Measurements from ENCODE around the gene DAPK1. TPM values are rescaled to one million over a fixed set of nuclear protein-coding genes. Genes with fewer than 3 reads are reported as not detected.

The DAPK1 gene
- total RNA-seq, 1 experiment from 2014 or later, result 19.7 TPM

- H3K4me1 Mint-ChIP-seq (ENCODE audit: insufficient read depth, unreplicated experiment), result no peaks in the 10 kb centered on the region
- H3K27ac Mint-ChIP-seq (ENCODE audit: low read depth, unreplicated experiment), result no peak overlapping the region
- intact Hi-C loops (cut with micrococcal nuclease), result no loop called here
- ChIA-PET CTCF (interaction anchor here (1.2 to 1.4 kb wide), 2 partner anchors 10 to 11 kb away, joined by 3 read pairs; no protein-coding TSS in a partner anchor), POLR2A (no interaction called here)
- H3K4me3 Mint-ChIP-seq (ENCODE audit: unreplicated experiment), result no peak overlapping the region
- no peaks in the 10 kb centered on the region for H3K36me3 Mint-ChIP-seq (ENCODE audit: insufficient read depth, unreplicated experiment)
- no TSS peak for BruUV-seq (replicated peaks)
- TF ChIP-seq, protein P1, sequence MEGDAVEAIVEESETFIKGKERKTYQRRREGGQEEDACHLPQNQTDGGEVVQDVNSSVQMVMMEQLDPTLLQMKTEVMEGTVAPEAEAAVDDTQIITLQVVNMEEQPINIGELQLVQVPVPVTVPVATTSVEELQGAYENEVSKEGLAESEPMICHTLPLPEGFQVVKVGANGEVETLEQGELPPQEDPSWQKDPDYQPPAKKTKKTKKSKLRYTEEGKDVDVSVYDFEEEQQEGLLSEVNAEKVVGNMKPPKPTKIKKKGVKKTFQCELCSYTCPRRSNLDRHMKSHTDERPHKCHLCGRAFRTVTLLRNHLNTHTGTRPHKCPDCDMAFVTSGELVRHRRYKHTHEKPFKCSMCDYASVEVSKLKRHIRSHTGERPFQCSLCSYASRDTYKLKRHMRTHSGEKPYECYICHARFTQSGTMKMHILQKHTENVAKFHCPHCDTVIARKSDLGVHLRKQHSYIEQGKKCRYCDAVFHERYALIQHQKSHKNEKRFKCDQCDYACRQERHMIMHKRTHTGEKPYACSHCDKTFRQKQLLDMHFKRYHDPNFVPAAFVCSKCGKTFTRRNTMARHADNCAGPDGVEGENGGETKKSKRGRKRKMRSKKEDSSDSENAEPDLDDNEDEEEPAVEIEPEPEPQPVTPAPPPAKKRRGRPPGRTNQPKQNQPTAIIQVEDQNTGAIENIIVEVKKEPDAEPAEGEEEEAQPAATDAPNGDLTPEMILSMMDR (IDR thresholded peaks at IDR 0.05; ENCODE audit: unreplicated experiment), result no peak
- no peak for DNase-seq (ENCODE audit: unreplicated experiment)
- no peaks in the 10 kb centered on the region for H3K9me3 Mint-ChIP-seq (ENCODE audit: unreplicated experiment)
- no peaks in the 10 kb centered on the region for H3K27me3 Mint-ChIP-seq (ENCODE audit: insufficient read depth, unreplicated experiment)
Observed at GRCh38 chr9:87672586-87672985, 174.9 kb downstream of the DAPK1 start.

- POLR2A ChIA-PET, result no interaction called here
- DNase-seq (ENCODE audit: unreplicated experiment), result no peak
- no peaks in the 10 kb centered on the region for H3K9me3 Mint-ChIP-seq (ENCODE audit: unreplicated experiment)
- intact Hi-C loops (cut with micrococcal nuclease), result no loop called here
- H3K4me1 Mint-ChIP-seq (ENCODE audit: insufficient read depth, unreplicated experiment), result no peaks in the 10 kb centered on the region
- H3K27me3 Mint-ChIP-seq (ENCODE audit: insufficient read depth, unreplicated experiment), result no peaks in the 10 kb centered on the region
- no TSS peak for BruUV-seq (replicated peaks)
- no peak overlapping the region for H3K4me3 Mint-ChIP-seq (ENCODE audit: unreplicated experiment)
- TF ChIP-seq, protein P1 (IDR thresholded peaks at IDR 0.05; ENCODE audit: unreplicated experiment), result no peak
- H3K36me3 Mint-ChIP-seq (ENCODE audit: insufficient read depth, unreplicated experiment), result no peaks in the 10 kb centered on the region
- CTCF ChIA-PET, result interaction anchor here (0.6 to 2.3 kb wide), 3 partner anchors 11 to 138 kb away, joined by 3 to 10 read pairs (median 3); no protein-coding TSS in a partner anchor
- H3K27ac Mint-ChIP-seq (ENCODE audit: low read depth, unreplicated experiment), result no peak overlapping the region
Observed at GRCh38 chr9:87673446-87674120, 175.9 kb downstream of the DAPK1 start.

DNA sequence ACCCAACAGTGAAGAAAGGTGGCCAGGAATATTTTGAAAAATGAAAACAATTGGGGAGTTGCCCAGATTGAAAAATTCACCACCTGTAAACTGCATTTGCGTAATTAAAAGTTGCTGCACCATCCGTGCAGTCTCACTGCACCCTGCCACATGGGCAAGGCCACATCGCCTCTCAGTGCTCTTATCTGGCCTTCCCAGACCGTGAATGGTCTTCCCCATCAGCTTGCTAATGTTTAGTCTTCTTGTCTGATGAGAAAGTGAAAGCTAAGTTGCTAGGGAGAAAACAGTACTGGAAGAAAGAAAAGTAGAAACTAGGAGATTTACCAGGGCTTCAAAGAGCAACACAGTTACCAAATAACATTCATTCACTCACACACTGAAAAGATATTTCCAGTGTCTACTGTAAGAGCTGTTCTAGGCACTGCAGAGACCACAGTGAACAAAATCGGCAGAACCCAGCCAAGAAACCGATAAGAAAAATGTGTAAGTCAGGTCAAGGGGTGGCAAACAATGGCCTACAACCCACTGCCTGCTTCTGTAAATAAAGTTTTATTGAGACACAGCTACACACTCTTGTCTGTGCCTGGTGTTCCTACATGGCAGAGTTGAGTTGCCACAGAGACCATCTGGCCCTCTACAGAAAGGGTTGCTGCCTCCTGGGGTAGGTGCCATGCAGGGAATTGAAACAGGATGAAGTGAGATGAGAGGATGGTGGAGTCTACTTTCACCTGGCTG, 177.1 kb downstream of the DAPK1 start:
- no peak overlapping the region for H3K4me3 Mint-ChIP-seq (ENCODE audit: unreplicated experiment)
- no peak overlapping the region for H3K27ac Mint-ChIP-seq (ENCODE audit: low read depth, unreplicated experiment)
- H3K36me3 Mint-ChIP-seq (ENCODE audit: insufficient read depth, unreplicated experiment), result no peaks in the 10 kb centered on the region
- intact Hi-C loops (cut with micrococcal nuclease), result no loop called here
- BruUV-seq (replicated peaks), result no TSS peak
- ChIA-PET CTCF (interaction anchor here (0.7 to 4.5 kb wide), 4 partner anchors 10 to 1241 kb away, joined by 3 to 39 read pairs (median 6); no protein-coding TSS in a partner anchor), POLR2A (no interaction called here)
- TF ChIP-seq, protein P1 (IDR thresholded peaks at IDR 0.05; ENCODE audit: unreplicated experiment), result no peak
- H3K27me3 Mint-ChIP-seq (ENCODE audit: insufficient read depth, unreplicated experiment), result no peaks in the 10 kb centered on the region
- no peak for DNase-seq (ENCODE audit: unreplicated experiment)
- H3K4me1 Mint-ChIP-seq (ENCODE audit: insufficient read depth, unreplicated experiment), result no peaks in the 10 kb centered on the region
- H3K9me3 Mint-ChIP-seq (ENCODE audit: unreplicated experiment), result no peaks in the 10 kb centered on the region

- BruUV-seq (replicated peaks), result no TSS peak
- Mint-ChIP-seq H3K36me3 (ENCODE audit: insufficient read depth, unreplicated experiment) (no peaks in the 10 kb centered on the region), H3K9me3 (ENCODE audit: unreplicated experiment) (no peaks in the 10 kb centered on the region), H3K27ac (ENCODE audit: low read depth, unreplicated experiment) (no peak overlapping the region), H3K4me1 (ENCODE audit: insufficient read depth, unreplicated experiment) (no peaks in the 10 kb centered on the region), H3K27me3 (ENCODE audit: insufficient read depth, unreplicated experiment) (no peaks in the 10 kb centered on the region), H3K4me3 (ENCODE audit: unreplicated experiment) (no peak overlapping the region)
- no peak for DNase-seq (ENCODE audit: unreplicated experiment)
- POLR2A ChIA-PET, result interaction anchor here (0.6 kb wide), 1 partner anchor 878 kb away, joined by 3 read pairs; no protein-coding TSS in a partner anchor
- CTCF ChIA-PET, result interaction anchor here (0.6 to 4.5 kb wide), 5 partner anchors 8 to 366 kb away, joined by 3 to 39 read pairs (median 4); no protein-coding TSS in a partner anchor
- intact Hi-C loops (cut with micrococcal nuclease), result no loop called here
- TF ChIP-seq, protein P1 (IDR thresholded peaks at IDR 0.05; ENCODE audit: unreplicated experiment), result no peak
Observed at GRCh38 chr9:87675906-87676515, 178.3 kb downstream of the DAPK1 start.

Data from MCF 10A (cell line).